NCI-H1417 (cell line): ENCODE data around the gene SYNPO.
A peak's percentile ranks its signal among the peaks of the same experiment; 100 is the strongest.

Experiments
- DNase-seq, 3 experiments: peaks; one replicate each; lab custom pipeline; 2025; lab: John Stamatoyannopoulos, UW

SYNPO gene

DNA sequence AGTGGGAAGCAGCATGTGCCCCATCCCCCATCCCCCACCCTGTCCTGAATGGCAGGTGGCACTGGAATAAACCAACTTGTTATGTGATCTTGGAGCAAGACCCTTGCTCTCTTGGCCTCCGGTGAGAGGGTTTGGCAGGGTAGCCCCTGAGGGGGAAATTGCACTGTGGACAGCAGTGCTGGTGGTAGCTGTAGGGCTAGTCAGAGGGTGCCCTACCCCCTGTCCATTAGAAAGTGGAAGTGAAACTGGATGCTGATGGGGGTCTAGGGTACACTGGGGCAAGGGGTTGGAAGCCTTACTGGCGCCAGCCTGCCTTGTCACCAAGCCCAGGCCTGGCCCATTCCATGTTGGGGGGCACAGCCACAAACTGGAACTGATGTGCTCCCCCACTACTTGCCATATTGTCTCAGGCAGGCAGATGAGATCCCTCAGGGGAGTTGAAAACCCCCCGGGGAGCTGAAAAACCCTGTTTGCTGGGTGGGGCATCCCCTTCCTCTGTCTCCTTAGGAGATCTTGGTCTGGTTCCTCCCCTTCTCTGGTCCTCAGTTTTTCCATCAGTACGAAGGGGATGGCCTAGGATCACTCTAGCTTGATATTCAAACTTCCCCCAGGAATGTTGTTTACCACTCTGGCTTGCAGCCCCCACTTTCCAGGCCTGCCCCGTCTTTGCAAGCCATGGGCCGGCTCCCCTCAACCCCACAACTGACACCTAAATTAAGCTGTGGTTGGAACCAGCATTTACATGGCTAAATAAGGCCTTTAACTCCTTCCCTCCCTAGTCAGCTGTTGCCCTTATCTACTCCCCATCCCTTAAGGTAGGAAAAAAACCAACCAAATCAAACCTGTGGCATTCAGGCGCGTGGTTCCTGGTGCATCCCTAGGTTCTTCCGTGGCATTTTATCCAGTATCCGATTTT is 14.4 kb upstream of the SYNPO start:
- no peak for DNase-seq

DNA sequence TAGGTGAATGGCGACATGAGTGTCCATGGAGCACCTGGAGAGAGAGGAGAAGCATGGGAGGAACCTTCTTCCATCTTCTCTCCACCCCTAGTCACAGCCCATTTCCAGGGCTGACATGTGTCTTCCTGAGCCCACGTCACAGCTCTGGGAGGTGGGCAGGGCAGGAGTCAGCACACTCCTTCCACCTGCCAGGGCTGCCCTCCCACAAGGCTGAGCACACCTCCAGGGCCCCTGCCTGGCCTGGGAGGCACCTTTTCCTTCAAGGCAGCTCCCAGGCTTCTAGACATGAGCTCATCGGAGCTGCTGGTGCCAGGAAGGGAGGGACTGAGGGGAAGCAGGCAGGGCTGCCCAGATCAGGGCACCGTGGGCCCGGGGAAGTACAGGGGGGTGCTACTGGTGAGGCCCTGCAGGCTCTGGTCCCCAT is 13.6 kb upstream of the SYNPO start:
- no peak for DNase-seq

DNA sequence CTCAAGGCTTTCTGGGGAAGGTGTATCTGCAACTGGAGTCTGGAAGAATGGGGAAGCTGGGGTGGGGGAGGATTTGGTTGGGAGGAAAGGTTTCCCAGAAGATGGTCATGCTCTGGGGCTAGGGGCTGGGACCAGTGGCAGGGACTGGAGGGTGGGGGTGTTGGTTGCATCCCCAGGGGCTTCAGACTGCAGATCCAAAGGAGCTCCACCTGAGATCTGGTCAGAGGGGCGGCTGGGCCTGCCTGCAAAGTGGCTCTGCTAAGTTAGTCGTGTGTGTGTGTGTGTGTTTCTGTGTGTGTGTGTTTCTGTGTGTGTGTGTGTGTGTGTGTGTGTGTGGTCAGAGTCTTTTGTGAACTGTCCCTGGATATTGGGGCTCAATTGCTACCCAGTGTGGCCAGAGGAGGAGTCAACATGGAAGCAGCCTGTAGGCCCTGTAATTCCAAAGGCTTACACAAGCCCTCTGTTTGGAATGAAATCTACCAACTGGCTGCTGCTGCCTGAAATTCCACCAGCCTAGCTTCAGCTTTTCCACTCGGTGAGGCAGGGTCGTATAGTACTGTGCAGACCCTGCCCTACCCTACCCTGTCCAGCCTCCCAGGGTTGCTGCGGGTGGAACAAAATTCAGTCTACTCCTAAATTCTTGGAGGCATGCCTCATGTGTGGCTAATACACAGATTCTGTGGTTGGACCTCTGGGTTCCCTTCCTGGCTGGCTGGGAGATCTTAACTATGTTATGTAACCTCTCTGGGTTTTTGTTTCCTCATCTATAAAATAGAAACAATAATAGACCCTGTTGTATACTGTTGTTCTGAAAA is 12.5 kb upstream of the SYNPO start:
- no peak for DNase-seq

DNA sequence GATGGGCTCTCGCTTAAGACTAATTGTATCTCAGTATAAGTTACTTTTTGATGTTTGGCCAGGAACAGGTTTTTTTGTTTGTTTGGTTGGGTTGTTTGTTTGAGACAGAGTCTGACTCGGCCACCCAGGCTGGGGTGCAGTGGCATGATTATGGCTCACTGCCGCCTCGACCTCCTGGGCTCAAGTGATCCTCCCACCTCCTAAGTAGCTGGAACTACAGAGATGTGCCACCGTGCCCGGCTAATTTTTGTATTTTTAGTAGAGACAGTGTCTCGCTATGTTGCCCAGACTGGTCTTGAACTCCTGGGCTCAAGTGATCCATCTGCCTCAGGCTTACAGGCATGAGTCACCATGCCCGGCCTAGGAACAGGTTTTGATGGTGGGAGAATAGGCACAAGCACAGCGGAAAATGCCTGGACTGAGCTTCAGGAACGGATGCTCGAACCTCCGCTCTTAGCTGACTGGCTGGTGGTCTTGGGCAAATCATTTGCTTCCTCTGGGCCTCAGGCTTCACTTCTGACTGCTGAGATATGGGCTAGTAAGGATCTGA is 11.4 kb upstream of the SYNPO start:
- no peak for DNase-seq

DNA sequence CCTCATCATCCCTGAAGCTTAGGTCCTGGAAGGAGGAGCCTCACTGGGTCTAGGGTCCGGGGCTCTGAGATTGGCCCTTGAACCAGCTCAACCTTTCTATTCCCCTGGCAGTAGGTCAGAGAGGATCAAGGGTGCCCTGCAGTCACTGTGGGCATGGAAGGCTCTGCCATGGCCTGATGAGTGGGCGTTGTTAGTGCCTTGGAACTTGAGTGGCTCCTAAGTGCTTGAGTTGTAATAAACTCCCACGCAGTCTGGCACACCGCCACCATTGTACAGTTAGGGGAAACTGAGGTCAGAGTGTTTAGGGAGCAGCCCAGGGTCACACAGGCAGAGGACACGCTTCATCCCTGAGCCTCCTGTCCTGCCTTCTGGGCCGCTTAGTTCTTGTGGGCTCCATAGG is 10.4 kb upstream of the SYNPO start:
- DNase-seq = no peak

DNA sequence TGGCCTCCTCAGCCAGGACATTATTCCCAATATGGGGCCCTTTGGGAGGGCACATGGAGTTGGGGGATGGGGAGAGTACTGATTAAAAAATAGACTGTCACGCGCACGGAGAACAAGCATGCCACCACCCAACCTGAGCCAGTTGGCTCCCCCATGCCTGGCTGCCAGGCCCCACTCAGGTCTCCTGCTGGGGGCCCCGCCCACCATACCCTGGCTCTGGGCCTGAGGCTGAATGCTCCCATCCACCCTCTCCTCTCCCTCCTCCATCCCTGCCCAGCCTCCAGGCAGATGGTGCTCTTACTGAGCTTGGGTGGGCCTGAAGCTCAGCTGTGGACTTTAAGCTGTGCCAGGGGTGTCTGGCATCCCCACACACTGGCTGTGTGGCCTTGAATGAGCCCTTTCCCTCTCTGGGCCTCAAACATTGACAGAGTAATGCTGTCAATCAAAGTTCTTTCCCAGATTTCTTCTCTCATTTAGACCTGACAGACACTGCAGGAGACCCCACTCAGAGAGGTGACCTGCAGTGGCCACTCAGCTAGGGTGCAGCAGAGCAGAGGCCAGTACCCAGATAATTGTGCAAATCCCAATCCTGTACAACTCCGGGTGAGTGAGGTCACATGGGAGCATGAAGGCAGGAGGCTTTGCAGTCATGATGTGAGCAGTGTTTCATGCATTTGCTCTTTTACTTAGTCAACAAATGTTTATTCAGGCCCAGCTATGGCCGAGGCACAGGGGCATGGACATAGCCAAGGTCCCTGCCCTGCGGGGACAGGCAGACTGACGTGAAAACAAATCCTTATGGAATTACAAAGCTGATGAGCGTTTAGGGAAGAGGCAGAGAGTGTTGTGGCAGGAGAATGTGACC is 9.8 kb upstream of the SYNPO start:
- DNase-seq = no peak

DNA sequence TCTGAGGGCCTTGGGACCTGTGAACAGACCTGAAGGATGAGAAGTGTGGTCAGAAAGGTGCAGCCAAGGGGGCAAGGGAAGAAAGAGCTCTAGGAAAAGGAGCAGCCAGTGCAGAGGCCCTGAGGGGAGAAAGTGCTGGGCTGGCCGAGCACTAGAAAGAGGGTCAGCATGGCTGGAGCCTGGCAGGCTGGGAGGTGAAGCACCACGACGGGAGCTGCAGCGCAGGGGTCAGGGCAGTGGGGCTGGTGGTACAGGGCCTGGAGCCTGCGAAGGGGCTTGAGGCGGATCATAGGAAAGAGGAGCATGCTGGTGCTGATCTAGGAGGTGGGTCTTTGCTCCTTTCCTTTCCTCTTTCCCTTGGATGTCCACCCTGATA is 9.1 kb upstream of the SYNPO start:
- no peak for DNase-seq

DNA sequence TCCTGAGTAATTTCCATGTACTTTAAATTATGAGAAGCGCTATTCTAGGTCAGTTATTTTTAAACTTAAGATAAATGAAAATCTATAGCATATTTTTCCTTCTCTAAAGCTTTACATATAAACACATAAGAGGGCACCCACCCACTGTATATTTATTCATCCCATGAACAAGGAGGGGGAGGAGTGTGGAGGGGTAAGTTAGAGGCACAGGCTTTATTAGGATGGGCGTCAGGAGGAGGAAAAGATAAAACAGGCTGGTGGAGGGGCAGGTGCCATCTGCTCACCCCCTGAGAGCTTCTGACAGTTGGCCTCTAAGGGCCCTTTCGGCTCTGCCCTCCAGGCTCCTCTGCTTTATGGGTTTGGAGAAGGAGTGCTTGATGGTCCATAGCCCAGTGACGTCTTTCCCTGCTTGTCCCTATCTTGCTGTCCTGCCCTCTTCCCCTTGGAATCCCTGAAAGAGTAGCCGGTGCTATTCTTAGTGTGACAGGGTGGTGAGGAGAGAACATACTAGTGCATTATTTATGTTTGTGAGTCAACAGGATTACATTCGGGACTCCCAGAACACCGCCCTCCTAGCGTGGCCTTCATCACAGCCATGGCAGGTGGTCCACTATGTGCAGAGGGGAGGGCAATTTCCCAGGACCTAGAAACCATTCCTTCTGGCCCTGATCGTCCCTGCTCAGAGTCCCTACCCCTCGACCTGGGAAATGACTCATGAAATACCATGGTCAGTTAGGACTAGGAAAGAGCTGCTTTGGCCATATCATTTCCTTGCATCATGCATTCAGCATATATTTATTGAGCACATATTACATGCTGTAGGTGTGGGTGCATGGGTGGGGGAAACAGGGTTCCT is 7.9 kb upstream of the SYNPO start:
- no peak for DNase-seq

DNA sequence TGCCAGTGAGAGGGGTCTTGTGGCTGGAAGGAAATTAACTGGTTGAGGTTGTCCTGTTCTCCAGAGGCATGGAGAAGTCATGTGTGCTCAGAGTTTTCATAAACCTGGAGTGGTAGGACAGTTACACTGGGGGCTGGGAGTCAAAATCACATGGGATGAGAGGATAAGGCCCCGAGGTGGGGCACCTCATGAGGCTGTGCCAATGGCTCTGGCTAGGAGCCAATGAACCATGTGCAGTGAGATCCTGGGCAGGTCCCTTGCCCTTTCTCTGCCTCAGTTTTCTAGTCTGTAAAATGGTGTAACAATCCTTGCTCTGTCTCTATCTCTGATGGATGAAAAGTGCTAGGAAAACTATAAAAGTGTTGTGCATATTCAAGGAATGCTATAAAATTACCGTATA is 7.0 kb upstream of the SYNPO start:
- DNase-seq = no peak

DNA sequence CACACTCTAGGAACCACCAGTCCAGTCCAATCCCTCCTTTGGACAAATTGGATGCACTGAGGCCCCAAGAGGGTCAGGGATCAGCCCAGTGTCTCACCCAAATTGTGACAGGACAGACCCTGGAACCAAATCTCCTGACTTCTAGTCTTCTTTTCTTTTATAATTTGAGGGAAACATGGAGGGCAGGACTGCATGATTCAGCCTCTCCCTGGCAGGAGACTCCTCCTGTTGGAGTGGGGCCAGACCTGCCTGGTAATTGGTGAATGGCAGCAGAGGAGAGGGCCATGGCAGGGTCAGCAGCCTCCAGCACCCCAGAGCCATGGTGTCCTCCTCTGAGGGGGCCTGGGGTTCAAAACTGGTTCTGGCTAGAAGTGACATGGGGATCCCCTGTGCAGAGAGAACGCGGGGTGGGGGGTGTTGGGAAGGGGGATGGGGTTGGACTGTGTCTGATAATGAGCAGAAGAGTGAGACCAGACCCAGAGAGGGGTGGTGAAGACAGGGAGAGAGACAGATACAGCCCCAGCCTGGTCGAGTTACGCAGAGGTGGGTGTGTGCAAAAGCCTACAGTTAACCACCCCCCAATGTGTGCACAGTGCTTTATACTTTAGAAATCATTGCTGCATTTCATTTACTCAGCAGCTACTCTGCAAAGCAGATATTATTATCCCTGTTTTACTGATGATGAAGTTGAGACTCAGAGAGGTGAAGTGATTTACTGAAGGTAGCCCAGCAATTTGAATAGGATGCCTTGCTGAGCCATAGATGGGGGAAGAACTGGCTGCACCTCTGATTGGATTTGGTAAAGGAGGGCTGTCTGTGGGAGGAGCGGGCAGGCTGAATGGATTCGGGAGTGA is 3.8 kb upstream of the SYNPO start:
- no peak for DNase-seq

DNA sequence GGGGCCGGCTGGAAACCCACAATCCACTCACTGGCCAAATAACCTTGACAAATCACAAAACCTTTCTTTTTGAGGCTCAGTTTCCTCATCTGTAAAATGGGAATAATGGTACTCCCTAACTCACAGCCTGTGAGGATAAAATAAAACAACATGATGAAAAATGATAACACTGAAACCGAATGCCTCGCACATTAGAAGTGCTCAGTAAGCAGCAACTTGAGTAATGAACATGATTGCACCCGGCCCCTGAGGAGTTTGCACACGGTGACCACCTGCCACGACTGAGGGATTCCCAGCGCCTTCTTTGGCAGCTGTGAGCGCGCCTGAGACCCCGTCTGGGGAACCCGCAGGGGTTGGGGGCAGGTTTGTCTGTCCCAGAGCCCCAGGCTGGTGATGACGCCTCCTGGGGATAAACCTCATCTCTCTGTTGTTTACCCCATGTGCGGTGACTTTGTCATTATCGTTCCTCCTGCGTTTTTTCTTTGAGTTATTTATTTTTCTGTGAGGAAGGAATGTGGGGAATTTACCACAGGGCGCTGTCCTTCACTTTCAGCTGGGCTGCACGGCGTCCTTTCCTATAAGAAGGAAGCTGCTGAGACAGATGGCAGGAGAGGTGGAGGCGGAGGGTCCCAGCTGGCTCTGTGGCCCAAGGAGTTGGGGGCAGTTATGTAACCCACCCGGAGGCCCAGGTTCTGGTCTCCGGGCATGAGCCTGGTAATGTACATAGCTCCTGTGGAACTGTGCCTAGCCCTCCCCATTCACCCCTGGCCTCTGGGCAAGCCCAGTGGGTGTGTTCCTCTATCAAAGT is 3.0 kb upstream of the SYNPO start:
- peak in 1 of 3 experiments; percentile 18 for DNase-seq

DNA sequence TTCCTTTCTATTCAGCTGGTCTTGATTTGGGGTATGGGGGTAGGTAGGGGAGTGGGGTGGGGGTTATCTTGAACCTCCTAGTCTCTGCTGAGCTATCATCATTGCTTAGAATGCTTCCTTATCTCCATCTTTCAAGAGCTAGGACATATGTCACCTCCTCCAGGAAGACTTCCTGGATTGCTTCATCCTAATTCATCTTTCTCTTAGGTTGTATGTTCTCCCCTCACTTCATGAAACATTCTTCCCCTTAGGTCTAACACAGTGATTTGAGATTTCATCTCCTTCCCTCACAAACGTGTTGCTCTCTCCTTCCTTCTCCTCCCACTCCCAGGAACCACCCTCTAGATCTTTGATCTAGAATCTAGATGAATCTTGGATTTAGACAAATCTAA is 2.4 kb upstream of the SYNPO start:
- DNase-seq = no peak

DNA sequence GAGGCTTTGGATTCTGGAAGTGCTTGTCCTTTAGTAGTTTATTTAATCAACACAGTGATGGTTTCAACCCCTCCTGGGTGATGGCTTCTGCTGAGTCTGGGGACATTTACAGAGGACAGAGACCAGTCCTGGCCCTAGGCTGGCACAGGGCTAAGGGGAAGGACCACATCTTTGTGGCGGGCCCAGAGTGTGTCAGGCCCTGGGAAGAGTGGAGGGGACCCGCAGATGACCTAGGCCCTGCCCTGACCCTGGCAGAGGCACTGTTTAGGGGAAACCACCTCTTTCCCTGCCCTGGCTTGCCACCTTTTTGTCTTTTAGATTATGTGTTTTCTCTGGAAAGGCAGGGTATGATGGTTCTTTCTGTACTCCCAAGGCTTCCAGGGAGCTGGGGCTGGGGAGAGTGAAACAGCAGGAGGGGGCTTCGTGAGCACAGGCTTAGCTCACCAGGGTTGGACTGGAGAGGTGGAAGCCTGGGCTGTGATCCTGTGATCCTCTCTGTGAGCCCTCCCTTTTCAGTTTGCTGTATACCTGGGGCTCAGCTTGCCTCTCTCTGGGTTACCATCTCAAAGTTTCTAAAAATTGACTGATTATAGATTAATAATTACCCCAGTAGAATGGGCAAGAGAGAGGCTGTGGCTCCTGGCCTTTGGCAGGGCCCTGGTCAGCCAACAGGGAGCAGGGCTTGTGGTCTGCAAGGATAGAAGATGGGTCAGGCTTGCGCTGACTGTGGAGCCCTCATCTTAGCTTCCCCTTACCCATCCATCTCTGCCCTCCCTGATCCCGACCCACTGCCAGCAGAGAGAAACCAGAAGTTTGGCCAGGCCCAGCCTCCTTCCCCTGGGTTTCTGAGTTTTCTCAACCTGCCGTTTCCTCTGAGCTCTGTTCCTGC is 1.7 kb upstream of the SYNPO start:
- DNase-seq = no peak

DNA sequence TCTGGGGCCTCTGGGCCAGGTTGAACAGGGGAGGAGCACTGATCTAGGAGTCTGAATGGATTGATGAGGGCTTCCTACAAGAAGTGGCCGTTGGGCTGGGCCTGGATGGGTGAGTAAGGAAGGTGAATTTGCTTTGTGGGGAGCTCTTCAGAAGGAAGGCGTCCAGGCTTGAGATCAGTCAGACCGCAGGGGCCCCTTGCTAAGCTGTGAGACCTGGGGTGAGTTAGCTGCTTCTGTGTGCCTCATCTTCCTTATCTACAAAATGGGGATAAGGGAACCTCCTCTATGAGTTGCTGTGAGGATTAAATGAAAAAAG is 1.1 kb upstream of the SYNPO start:
- no peak for DNase-seq

DNA sequence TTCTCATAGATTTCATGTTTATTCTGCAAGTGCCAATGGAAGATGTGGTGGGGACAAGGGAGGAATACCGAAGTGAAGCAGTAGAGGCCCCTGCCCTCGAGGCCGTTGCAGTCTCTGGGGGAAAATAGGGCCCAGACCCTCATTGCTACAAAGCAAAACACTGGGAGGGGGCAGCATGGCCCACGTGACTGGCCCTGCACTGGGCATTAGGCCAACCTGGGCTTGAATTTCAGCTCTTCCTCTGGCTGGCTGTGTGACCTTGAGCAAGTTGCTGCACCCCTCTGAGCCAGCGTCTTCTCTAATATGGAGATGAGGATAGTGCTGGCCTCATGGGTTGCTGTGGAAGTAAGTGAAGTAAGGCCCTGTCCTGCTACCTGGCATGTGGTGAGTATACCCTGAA is 709 bp upstream of the SYNPO start:
- DNase-seq = no peak

DNA sequence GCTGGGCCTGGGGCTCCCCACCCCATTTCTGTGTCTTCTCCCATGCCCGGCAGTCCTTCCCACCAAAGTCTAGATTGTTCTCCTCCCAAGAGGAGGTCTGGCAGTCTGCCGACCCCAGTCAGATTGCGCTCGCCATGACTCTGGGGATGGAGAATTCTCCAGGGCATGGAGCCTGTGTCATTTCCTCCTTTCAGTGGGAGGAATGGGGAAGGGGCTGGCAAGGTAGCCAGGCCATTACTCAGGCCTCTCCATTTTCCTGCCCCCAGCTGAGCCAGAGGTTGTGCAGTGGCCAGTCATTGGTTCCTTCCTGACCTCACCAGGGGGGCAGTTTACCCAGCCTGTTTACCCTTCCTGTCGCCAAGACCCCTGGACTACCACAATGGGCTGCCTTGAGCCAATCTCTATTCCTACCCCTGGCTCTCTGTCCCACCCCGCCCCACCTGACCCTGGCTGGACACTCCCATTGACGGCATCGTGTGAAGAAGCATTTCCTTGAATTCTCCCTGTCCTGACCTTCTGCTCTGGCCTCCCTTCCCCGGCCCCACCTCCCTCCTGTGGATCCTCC is 628 bp downstream of the SYNPO start:
- DNase-seq = no peak

DNA sequence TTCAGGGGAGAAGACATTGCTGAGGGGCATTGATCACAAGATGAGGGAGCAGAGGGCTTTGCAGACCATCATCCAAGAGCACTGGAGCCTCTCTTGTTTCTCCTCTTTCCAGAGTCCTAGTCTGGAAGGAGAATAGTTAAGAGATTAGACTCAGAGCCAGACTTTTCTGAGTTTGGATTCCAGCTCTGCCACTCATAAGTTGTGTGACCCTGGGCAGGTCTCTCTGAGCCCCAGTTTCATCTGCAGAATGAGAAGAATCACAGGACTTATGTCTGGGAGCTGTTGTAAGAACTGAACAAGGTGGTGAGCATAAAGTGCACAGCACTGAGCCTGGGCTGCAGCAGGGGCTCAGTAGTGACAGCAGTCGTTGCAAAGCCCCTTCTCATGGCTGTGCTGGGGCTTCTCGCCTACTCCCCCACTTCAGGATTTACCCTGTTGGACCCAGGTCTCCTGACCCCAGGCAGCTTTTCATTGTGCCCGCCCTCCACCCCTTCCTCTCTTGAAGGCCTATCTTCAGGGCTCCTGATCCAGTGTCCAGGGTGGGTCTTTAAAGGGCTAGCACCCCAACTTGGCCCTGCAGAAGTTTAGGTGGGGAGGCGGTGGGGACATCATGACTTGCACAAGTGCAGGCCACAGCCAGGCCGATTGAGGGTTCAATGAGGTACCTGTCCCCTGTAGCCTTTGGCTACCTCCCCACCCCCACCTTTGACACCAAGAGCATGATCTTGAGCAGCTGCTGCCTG is 1.5 kb downstream of the SYNPO start:
- no peak for DNase-seq
